Measurements from ENCODE around the gene PHETA1.

DNA sequence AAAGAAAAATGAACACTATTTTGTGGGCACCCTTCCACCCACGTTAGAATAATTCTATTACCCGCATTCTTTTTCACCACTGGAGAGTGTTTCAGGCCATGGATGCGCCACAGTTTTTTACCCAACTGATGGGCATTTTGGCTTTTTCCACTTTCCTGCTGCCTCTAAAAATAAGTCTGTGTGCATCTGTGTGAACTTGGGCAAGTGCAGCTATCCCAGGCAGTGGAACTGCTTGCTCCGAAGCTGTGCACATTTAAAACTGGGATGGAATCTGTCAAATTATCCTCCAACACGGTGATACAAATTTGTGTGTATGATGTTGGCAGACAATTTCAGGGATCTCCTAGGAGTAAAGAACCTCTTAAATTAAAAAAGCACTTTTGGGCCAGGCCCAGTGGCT lies 31.5 kb downstream of the PHETA1 start:
- TF ChIP-seq, protein P1, sequence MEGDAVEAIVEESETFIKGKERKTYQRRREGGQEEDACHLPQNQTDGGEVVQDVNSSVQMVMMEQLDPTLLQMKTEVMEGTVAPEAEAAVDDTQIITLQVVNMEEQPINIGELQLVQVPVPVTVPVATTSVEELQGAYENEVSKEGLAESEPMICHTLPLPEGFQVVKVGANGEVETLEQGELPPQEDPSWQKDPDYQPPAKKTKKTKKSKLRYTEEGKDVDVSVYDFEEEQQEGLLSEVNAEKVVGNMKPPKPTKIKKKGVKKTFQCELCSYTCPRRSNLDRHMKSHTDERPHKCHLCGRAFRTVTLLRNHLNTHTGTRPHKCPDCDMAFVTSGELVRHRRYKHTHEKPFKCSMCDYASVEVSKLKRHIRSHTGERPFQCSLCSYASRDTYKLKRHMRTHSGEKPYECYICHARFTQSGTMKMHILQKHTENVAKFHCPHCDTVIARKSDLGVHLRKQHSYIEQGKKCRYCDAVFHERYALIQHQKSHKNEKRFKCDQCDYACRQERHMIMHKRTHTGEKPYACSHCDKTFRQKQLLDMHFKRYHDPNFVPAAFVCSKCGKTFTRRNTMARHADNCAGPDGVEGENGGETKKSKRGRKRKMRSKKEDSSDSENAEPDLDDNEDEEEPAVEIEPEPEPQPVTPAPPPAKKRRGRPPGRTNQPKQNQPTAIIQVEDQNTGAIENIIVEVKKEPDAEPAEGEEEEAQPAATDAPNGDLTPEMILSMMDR (IDR thresholded peaks at IDR 0.05) = no peak
- TF ChIP-seq ZFX (IDR thresholded peaks at IDR 0.05; ENCODE audit: borderline replicate concordance) = no peak
